PC-3 (cell line): ENCODE results near the gene C16orf96. TPM values are rescaled to one million over a fixed set of nuclear protein-coding genes. Genes with fewer than 3 reads are reported as not detected.

Source experiments
- ATAC-seq: fragments of 200-7000 bp; cut with Tn5 transposase; 2 replicates; pipeline ENCODE4 v1.9.1; 2020; ENCODE audit warnings: mild to moderate bottlenecking, moderate library complexity
- BruUV-seq: library from RNA; stranded (reverse); fragments of 400-500 nt; replicated peaks from 2 replicates; lab custom pipeline; 2021; lab: Mats Ljungman, UMichigan
- CTCF ChIA-PET: fragments of 300-600 bp; sonication (Branson Sonifier 250); formaldehyde crosslinking; loops from one replicate; lab custom pipeline; 2022; ENCODE audit warnings: antibody characterized with exemption; lab: Charles Lee
- POLR2A ChIA-PET: fragments of 300-600 bp; sonication (Branson Sonifier 250); formaldehyde crosslinking; loops from one replicate; lab custom pipeline; 2022; ENCODE audit warnings: antibody characterized with exemption; ENCODE audit not compliant: unreplicated experiment; lab: Charles Lee
- DNase-seq: peaks from one replicate; pipeline ENCODE4 v3.0.0-alpha.2; 2015
- H2AFZ ChIP-seq: fragments of 300-600 bp; sonication (generic); 2 replicates; pipeline ENCODE4 v1.6.0; 2016; ENCODE audit warnings: antibody characterized with exemption, low read length
- H3F3A ChIP-seq: fragments of 300-600 bp; sonication (generic); one replicate; pipeline ENCODE4 v1.6.0; 2017; ENCODE audit warnings: antibody characterized with exemption, low read length, control low read depth, mild to moderate bottlenecking; ENCODE audit not compliant: unreplicated experiment
- H3K27ac ChIP-seq: fragments of 300-600 bp; sonication (generic); 2 replicates; pipeline ENCODE4 v1.5.1; 2016; ENCODE audit warnings: mild to moderate bottlenecking, low read length
- H3K27me3 ChIP-seq: fragments of 300-600 bp; sonication (generic); 2 replicates; pipeline ENCODE4 v1.6.1; 2016; ENCODE audit warnings: low read length, mixed read lengths
- H3K36me3 ChIP-seq: fragments of 300-600 bp; sonication (generic); 2 replicates; pipeline ENCODE4 v1.6.1; 2016; ENCODE audit warnings: low read depth, mixed run types, low read length, mixed read lengths
- H3K4me1 ChIP-seq: fragments of 300-600 bp; sonication (generic); 2 replicates; pipeline ENCODE4 v1.5.1; 2016; ENCODE audit warnings: low read length; ENCODE audit not compliant: insufficient read depth
- H3K4me2 ChIP-seq: fragments of 300-600 bp; sonication (generic); 2 replicates; pipeline ENCODE4 v1.6.0; 2016; ENCODE audit warnings: low read length
- H3K4me3 ChIP-seq: fragments of 300-600 bp; sonication (generic); 2 replicates; pipeline ENCODE4 v1.5.1; 2016; ENCODE audit warnings: mild to moderate bottlenecking, low read length, mixed read lengths
- H3K79me2 ChIP-seq: fragments of 300-600 bp; sonication (generic); 2 replicates; pipeline ENCODE4 v1.6.1; 2017; ENCODE audit warnings: low read length, mixed read lengths
- H3K9ac ChIP-seq: fragments of 300-600 bp; sonication (generic); 2 replicates; pipeline ENCODE4 v1.6.0; 2016; ENCODE audit warnings: mild to moderate bottlenecking, low read length
- H3K9me2 ChIP-seq: fragments of 300-600 bp; sonication (generic); replicated peaks from 2 replicates; pipeline ENCODE4 v1.6.1; 2016; ENCODE audit warnings: mixed run types, low read length, mixed read lengths
- H3K9me3 ChIP-seq: fragments of 300-600 bp; sonication (generic); 2 replicates; pipeline ENCODE4 v1.6.1; 2016; ENCODE audit warnings: low read length, mixed read lengths
- H4K20me1 ChIP-seq: fragments of 300-600 bp; sonication (generic); 2 replicates; pipeline ENCODE4 v1.6.1; 2016; ENCODE audit warnings: low read length, mixed read lengths
- EZH2 ChIP-seq: fragments of 300-600 bp; sonication (generic); IDR thresholded peaks from one replicate; pipeline ENCODE4 v1.6.1; 2017; ENCODE audit warnings: antibody characterized with exemption, mild to moderate bottlenecking, low read length; ENCODE audit not compliant: unreplicated experiment
- EZH2phosphoT487 ChIP-seq: fragments of 300-600 bp; sonication (generic); IDR thresholded peaks from 2 replicates; pipeline ENCODE4 v1.6.1; 2018; ENCODE audit warnings: mild to moderate bottlenecking, antibody characterized with exemption, low read length, borderline replicate concordance
- intact Hi-C: fragments of 100-400 bp; cut with micrococcal nuclease; formaldehyde crosslinking; loops from 2 replicates; pipeline ENCODE4 v1.9.0; 2023
- total RNA-seq: library from RNA; depleted of rRNA; stranded (reverse); fragments of >200 nt; gene quantifications from 2 replicates; pipeline ENCODE4 v1.2.3, GENCODE V29; 2014
- TF ChIP-seq, protein P1 (sequence below): fragments of 300-600 bp; sonication (generic); conservative IDR thresholded peaks from 2 replicates; pipeline ENCODE4 v1.5.1; 2017; ENCODE audit warnings: antibody characterized with exemption, low read depth, mild to moderate bottlenecking, low read length

C16orf96 gene
- total RNA-seq, 1 experiment from 2014 or later: not detected

DNA sequence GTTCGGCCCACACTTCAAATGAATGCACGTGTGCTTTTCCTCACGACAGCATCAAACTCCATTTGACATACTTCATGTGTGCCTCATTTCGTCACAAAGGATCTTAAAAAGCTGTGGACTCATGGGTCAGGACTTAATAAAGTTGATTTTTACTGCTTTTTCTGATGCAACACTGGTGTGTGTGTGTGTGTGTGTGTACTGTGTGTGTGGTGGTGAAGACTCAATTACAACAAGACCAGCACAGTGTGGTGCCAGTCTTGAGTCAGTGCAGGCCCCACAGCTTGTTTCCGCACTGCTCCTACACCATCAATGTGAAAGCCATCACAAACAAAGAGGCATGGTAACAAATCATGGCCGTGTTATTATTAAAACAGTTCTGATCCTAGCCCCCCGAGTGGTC lies 35.2 kb upstream of the C16orf96 start:
- H3K27ac ChIP-seq: no peak overlapping the region
- POLR2A ChIA-PET: interaction anchor here (0.7 kb wide), 1 partner anchor 71 kb away, joined by 4 read pairs; no protein-coding TSS in a partner anchor
- no peaks in the 10 kb centered on the region for H3K9me2 ChIP-seq
- no peak overlapping the region for H3K4me2 ChIP-seq
- CTCF ChIA-PET: no interaction called here
- H2AFZ ChIP-seq: no peak overlapping the region
- DNase-seq (no peak), ATAC-seq (no peak)
- no peaks in the 10 kb centered on the region for H3K27me3 ChIP-seq
- H3K9ac ChIP-seq: no peak overlapping the region
- no peaks in the 10 kb centered on the region for H3K9me3 ChIP-seq
- intact Hi-C loops: no loop called here
- H4K20me1 ChIP-seq: no peaks in the 10 kb centered on the region
- TF ChIP-seq, protein P1, sequence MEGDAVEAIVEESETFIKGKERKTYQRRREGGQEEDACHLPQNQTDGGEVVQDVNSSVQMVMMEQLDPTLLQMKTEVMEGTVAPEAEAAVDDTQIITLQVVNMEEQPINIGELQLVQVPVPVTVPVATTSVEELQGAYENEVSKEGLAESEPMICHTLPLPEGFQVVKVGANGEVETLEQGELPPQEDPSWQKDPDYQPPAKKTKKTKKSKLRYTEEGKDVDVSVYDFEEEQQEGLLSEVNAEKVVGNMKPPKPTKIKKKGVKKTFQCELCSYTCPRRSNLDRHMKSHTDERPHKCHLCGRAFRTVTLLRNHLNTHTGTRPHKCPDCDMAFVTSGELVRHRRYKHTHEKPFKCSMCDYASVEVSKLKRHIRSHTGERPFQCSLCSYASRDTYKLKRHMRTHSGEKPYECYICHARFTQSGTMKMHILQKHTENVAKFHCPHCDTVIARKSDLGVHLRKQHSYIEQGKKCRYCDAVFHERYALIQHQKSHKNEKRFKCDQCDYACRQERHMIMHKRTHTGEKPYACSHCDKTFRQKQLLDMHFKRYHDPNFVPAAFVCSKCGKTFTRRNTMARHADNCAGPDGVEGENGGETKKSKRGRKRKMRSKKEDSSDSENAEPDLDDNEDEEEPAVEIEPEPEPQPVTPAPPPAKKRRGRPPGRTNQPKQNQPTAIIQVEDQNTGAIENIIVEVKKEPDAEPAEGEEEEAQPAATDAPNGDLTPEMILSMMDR: no peak
- TF ChIP-seq EZH2 (no peak), EZH2phosphoT487 (no peak)
- no peaks in the 10 kb centered on the region for H3K36me3 ChIP-seq
- H3K79me2 ChIP-seq: no peaks in the 10 kb centered on the region
- H3K4me1 ChIP-seq: no peaks in the 10 kb centered on the region
- H3K4me3 ChIP-seq: no peak overlapping the region
- H3F3A ChIP-seq: no peaks in the 10 kb centered on the region
- BruUV-seq: no TSS peak

DNA sequence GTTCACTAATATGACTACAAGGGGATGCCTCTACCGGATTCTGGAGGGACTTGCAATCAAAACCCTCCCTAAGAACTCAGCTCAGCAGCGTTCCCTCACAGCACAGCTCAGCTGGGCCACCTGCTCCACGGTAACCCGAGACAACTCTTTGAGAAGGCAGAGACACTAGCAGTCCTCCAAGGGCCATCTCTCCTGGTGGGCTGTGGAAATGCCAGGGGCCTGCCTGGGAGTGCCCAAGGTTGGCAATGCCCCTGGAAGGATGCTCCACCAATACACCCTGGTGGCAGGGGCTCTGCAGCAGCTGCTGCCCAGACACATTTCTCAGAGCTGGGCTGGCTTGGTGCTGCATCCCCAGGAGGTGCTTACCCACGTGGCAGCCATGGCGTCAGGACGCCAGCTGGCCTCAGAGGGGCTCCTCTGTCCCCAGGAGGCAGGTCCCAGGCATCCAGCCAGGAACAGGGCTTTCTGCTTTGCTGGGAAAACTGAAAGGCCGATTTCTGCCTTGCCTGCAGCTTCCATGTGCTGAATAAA lies 34.0 kb upstream of the C16orf96 start:
- CTCF ChIA-PET: no interaction called here
- Histone ChIP-seq H3K9me3 (no peaks in the 10 kb centered on the region), H3F3A (no peaks in the 10 kb centered on the region), H3K9me2 (no peaks in the 10 kb centered on the region), H3K4me2 (no peak overlapping the region), H3K4me3 (no peak overlapping the region), H3K27me3 (no peaks in the 10 kb centered on the region), H4K20me1 (no peaks in the 10 kb centered on the region), H3K27ac (no peak overlapping the region), H3K4me1 (no peaks in the 10 kb centered on the region), H2AFZ (no peak overlapping the region), H3K79me2 (no peaks in the 10 kb centered on the region), H3K36me3 (no peaks in the 10 kb centered on the region), H3K9ac (no peak overlapping the region)
- no peak for TF ChIP-seq EZH2phosphoT487
- TF ChIP-seq, protein P1: no peak
- TF ChIP-seq EZH2: no peak
- no TSS peak for BruUV-seq
- POLR2A ChIA-PET: no interaction called here
- intact Hi-C loops: no loop called here
- no peak for ATAC-seq
- no peak for DNase-seq

DNA sequence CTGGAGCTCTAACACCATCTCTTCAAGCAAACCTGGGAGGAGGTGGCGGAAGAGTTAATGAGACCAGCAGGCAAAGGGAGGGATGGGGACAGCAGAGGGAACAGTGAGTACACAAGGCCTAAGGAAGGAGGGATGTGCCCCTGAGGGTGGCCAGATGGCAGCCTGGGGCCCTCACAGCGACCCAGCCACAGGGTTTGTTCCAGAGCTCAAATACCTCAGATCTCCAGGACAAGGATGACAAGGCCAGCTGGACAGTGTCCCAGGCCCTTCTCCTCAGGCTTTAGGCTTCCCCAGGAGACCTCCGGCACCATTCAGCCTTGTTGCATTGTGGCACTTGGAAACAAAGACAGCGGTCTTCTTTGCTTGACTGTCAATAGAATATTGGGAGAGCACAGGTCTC lies 32.5 kb upstream of the C16orf96 start:
- ChIA-PET CTCF (no interaction called here), POLR2A (no interaction called here)
- Histone ChIP-seq H3K9me3 (no peaks in the 10 kb centered on the region), H3K9me2 (no peaks in the 10 kb centered on the region), H3K4me2 (no peak overlapping the region), H2AFZ (no peak overlapping the region), H4K20me1 (no peaks in the 10 kb centered on the region), H3K27ac (no peak overlapping the region), H3K4me1 (no peaks in the 10 kb centered on the region), H3K36me3 (no peaks in the 10 kb centered on the region), H3K79me2 (no peaks in the 10 kb centered on the region), H3K9ac (no peak overlapping the region), H3K27me3 (no peaks in the 10 kb centered on the region), H3F3A (no peaks in the 10 kb centered on the region), H3K4me3 (no peak overlapping the region)
- no peak for DNase-seq
- ATAC-seq: no peak
- TF ChIP-seq, protein P1: no peak
- TF ChIP-seq EZH2: no peak
- no peak for TF ChIP-seq EZH2phosphoT487
- intact Hi-C loops: no loop called here
- no TSS peak for BruUV-seq
